ENCODE data around the gene ANKRD35.
"Not testable (repeated sequence)": the region's sequence is repeated elsewhere in the genome, so short reads cannot be mapped to it uniquely, and the experiment has no call there.

ANKRD35 gene

GRCh38 chr1:145885738-145886287 lies at the start of gene ANKRD35:
Gene ANKRD35, minus strand, starts transcription at chr1:145885866. Its CDS starts 108 bp downstream, at chr1:145885758.
- no peak for TF ChIP-seq CTCF (IDR thresholded peaks at IDR 0.05; ENCODE audit: low read depth, low read length, missing control alignments)

GRCh38 chr1:145932522-145933009 lies 46.9 kb upstream of the ANKRD35 start:
- H3K4me3 ChIP-seq (ENCODE audit: low read depth, low read length); DNase-seq (ENCODE audit: low read depth): not testable (repeated sequence)

More at GRCh38 chr1:145885738-145886287, at the start of gene ANKRD35:
- peak; percentile 25 for DNase-seq (ENCODE audit: low read depth)
- H3K4me3 ChIP-seq (ENCODE audit: low read depth, low read length): peak within 1 kb of the TSS; percentile 68

GRCh38 chr1:145927916-145928643 lies 42.4 kb upstream of the ANKRD35 start:
- peak overlapping the region; percentile 71 for H3K4me3 ChIP-seq (ENCODE audit: low read depth, low read length)
- TF ChIP-seq CTCF (IDR thresholded peaks at IDR 0.05; ENCODE audit: low read depth, low read length, missing control alignments): no peak
- no peak for DNase-seq (ENCODE audit: low read depth)

- peak within 1 kb of the TSS; percentile 71 for H3K4me3 ChIP-seq (ENCODE audit: low read depth, low read length)
- peak; percentile 68 for TF ChIP-seq CTCF (IDR thresholded peaks at IDR 0.05; ENCODE audit: low read depth, low read length, missing control alignments)
Observed at GRCh38 chr1:145927063-145927886, 41.6 kb upstream of the ANKRD35 start, which contains the start of gene RBM8A. Gene RBM8A, minus strand, starts transcription at chr1:145927484. Its CDS starts 58 bp downstream, at chr1:145927426.

GRCh38 chr1:145926686-145927062 lies 41.0 kb upstream of the ANKRD35 start:
- TF ChIP-seq CTCF (IDR thresholded peaks at IDR 0.05; ENCODE audit: low read depth, low read length, missing control alignments): no peak
- no peak for DNase-seq (ENCODE audit: low read depth)
- H3K4me3 ChIP-seq (ENCODE audit: low read depth, low read length): peak overlapping the region; percentile 71

More at GRCh38 chr1:145927063-145927886, 41.6 kb upstream of the ANKRD35 start, which contains the start of gene RBM8A:
- DNase-seq (ENCODE audit: low read depth): peak; percentile 99

GRCh38 chr1:145922266-145922665 lies 36.6 kb upstream of the ANKRD35 start:
- DNase-seq (ENCODE audit: low read depth): no peak
- no peak for TF ChIP-seq CTCF (IDR thresholded peaks at IDR 0.05; ENCODE audit: low read depth, low read length, missing control alignments)
- no peak overlapping the region for H3K4me3 ChIP-seq (ENCODE audit: low read depth, low read length)

- not testable (repeated sequence) for DNase-seq (ENCODE audit: low read depth); H3K4me3 ChIP-seq (ENCODE audit: low read depth, low read length)
Observed at GRCh38 chr1:145920297-145920696, 34.6 kb upstream of the ANKRD35 start.

Data from GM12864 (cell line).